ENCODE measurements around the gene SLC22A17. TPM values are rescaled to one million over a fixed set of nuclear protein-coding genes. Genes with fewer than 3 reads are reported as not detected.

Gene SLC22A17
- total RNA-seq, 1 donor from 2014 or later = 12.1 TPM

- Histone ChIP-seq H3K27me3 (peaks cover 23% of the 10 kb centered on the region), H3K9me3 (no peaks in the 10 kb centered on the region), H3K36me3 (no peaks in the 10 kb centered on the region), H3K4me1 (peaks cover 7% of the 10 kb centered on the region), H3K27ac (no peak overlapping the region), H3K4me3 (no peak overlapping the region)
- no peak for TF ChIP-seq CTCF (IDR thresholded peaks at IDR 0.05)
- DNase-seq (no peak), ATAC-seq (no peak)
- intact Hi-C loops (cut with DNase I) = no loop called here
These were observed 3.3 kb upstream of the SLC22A17 start for GRCh38 chr14:23355871-23356435.

GRCh38 chr14:23354990-23355389, 2.3 kb upstream of the SLC22A17 start:
- no peak for ATAC-seq

GRCh38 chr14:23353433-23353780, 720 bp upstream of the SLC22A17 start:
- peaks cover 7% of the 10 kb centered on the region for H3K4me1 ChIP-seq
- H3K27ac ChIP-seq = no peak overlapping the region
- DNase-seq (no peak), ATAC-seq (no peak)
- no peaks in the 10 kb centered on the region for H3K9me3 ChIP-seq
- no peak overlapping the region for H3K4me3 ChIP-seq
- TF ChIP-seq CTCF (IDR thresholded peaks at IDR 0.05) = no peak
- peaks cover 26% of the 10 kb centered on the region for H3K27me3 ChIP-seq
- H3K36me3 ChIP-seq = no peaks in the 10 kb centered on the region
- intact Hi-C loops (cut with DNase I) = no loop called here

More at GRCh38 chr14:23354990-23355389, 2.3 kb upstream of the SLC22A17 start:
- DNase-seq = no peak
- no peak for TF ChIP-seq CTCF (IDR thresholded peaks at IDR 0.05)
- Histone ChIP-seq H3K9me3 (no peaks in the 10 kb centered on the region), H3K36me3 (no peaks in the 10 kb centered on the region), H3K4me3 (no peak overlapping the region), H3K27ac (no peak overlapping the region), H3K4me1 (peaks cover 7% of the 10 kb centered on the region), H3K27me3 (peaks cover 26% of the 10 kb centered on the region)
- intact Hi-C loops (cut with DNase I) = no loop called here

GRCh38 chr14:23351681-23352505, 794 bp downstream of the SLC22A17 start:
- no peaks in the 10 kb centered on the region for H3K9me3 ChIP-seq
- H3K27me3 ChIP-seq = peaks cover 26% of the 10 kb centered on the region
- H3K4me1 ChIP-seq = peaks cover 7% of the 10 kb centered on the region
- no peak overlapping the region for H3K27ac ChIP-seq
- H3K4me3 ChIP-seq = peak overlapping the region; percentile 65
- no peak for TF ChIP-seq CTCF (IDR thresholded peaks at IDR 0.05)
- no peak for DNase-seq
- no peaks in the 10 kb centered on the region for H3K36me3 ChIP-seq
- intact Hi-C loops (cut with DNase I) = no loop called here
- peak; percentile 20 for ATAC-seq

GRCh38 chr14:23349156-23349845, 3.4 kb downstream of the SLC22A17 start:
- Histone ChIP-seq H3K27ac (no peak overlapping the region), H3K9me3 (no peaks in the 10 kb centered on the region), H3K27me3 (peaks cover 26% of the 10 kb centered on the region), H3K36me3 (no peaks in the 10 kb centered on the region), H3K4me1 (peaks cover 7% of the 10 kb centered on the region), H3K4me3 (no peak overlapping the region)
- TF ChIP-seq CTCF (IDR thresholded peaks at IDR 0.05) = no peak
- intact Hi-C loops (cut with DNase I) = no loop called here
- DNase-seq (no peak), ATAC-seq (no peak)
